Gastrocnemius medialis (tissue), 4 donors: Measurements from ENCODE around the gene PDE1C.

Source experiments
- POLR2A ChIP-seq, 2 donors: fragments of 450-650 bp; IDR thresholded peaks; one replicate each; pipeline ENCODE4 v1.6.1; 2017; ENCODE audit warnings: antibody characterized with exemption in 2 of 2, mild to moderate bottlenecking in 2 of 2, moderate library complexity in 2 of 2
- TF ChIP-seq, protein P1 (sequence below), 5 experiments: fragments of 450-650 bp in 3 of 5; fragments of 200-600 bp in 2 of 5; sonication (generic) in 2 of 5; IDR thresholded peaks in 4 of 5; conservative IDR thresholded peaks in 1 of 5; 1 replicate in 4 of 5; 2 replicates in 1 of 5; pipeline ENCODE4 v1.5.1; 2016 to 2019; ENCODE audit warnings: antibody characterized with exemption in 5 of 5, mild to moderate bottlenecking in 3 of 5, moderate library complexity in 3 of 5

- TF ChIP-seq, protein P1, sequence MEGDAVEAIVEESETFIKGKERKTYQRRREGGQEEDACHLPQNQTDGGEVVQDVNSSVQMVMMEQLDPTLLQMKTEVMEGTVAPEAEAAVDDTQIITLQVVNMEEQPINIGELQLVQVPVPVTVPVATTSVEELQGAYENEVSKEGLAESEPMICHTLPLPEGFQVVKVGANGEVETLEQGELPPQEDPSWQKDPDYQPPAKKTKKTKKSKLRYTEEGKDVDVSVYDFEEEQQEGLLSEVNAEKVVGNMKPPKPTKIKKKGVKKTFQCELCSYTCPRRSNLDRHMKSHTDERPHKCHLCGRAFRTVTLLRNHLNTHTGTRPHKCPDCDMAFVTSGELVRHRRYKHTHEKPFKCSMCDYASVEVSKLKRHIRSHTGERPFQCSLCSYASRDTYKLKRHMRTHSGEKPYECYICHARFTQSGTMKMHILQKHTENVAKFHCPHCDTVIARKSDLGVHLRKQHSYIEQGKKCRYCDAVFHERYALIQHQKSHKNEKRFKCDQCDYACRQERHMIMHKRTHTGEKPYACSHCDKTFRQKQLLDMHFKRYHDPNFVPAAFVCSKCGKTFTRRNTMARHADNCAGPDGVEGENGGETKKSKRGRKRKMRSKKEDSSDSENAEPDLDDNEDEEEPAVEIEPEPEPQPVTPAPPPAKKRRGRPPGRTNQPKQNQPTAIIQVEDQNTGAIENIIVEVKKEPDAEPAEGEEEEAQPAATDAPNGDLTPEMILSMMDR (IDR thresholded peaks at IDR 0.05 in 4 of 5, conservative IDR thresholded peaks at IDR 0.05 in 1 of 5), result no peak
- no peak for TF ChIP-seq POLR2A (IDR thresholded peaks at IDR 0.05)
Measured at GRCh38 chr7:31887006-31887405, 183.2 kb downstream of the PDE1C start.
